Measurements from ENCODE around the gene PFN4.

Gene PFN4

GRCh38 chr2:24125956-24126355, 2.8 kb upstream of the PFN4 start:
- H3K27ac ChIP-seq (ENCODE audit: low read length), result no peak overlapping the region
- H2AFZ ChIP-seq (ENCODE audit: low read depth, low read length), result no peak overlapping the region
- no peak overlapping the region for H3K4me2 ChIP-seq (ENCODE audit: insufficient read depth, low read length)
- no peak overlapping the region for H3K4me3 ChIP-seq (ENCODE audit: low read depth in 1 of 2, low read length in 2 of 2)
- H3K4me1 ChIP-seq (ENCODE audit: insufficient read depth, low read length), result peaks cover 34% of the 10 kb centered on the region
- H4K20me1 ChIP-seq (ENCODE audit: insufficient read depth, low read length), result no peaks in the 10 kb centered on the region
- no peaks in the 10 kb centered on the region for H3K36me3 ChIP-seq (ENCODE audit: insufficient read depth, low read length)
- TF ChIP-seq, protein P1, sequence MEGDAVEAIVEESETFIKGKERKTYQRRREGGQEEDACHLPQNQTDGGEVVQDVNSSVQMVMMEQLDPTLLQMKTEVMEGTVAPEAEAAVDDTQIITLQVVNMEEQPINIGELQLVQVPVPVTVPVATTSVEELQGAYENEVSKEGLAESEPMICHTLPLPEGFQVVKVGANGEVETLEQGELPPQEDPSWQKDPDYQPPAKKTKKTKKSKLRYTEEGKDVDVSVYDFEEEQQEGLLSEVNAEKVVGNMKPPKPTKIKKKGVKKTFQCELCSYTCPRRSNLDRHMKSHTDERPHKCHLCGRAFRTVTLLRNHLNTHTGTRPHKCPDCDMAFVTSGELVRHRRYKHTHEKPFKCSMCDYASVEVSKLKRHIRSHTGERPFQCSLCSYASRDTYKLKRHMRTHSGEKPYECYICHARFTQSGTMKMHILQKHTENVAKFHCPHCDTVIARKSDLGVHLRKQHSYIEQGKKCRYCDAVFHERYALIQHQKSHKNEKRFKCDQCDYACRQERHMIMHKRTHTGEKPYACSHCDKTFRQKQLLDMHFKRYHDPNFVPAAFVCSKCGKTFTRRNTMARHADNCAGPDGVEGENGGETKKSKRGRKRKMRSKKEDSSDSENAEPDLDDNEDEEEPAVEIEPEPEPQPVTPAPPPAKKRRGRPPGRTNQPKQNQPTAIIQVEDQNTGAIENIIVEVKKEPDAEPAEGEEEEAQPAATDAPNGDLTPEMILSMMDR (IDR thresholded peaks at IDR 0.05; ENCODE audit: borderline replicate concordance, extremely low read depth, low read length, poor library complexity, severe bottlenecking), result no peak
- no peak for TF ChIP-seq EZH2 (IDR thresholded peaks at IDR 0.05; ENCODE audit: borderline replicate concordance, low read depth, low read length, severe bottlenecking)
- ATAC-seq (ENCODE audit: insufficient read depth, low read depth) (no peak), DNase-seq (no peak)
- no peaks in the 10 kb centered on the region for H3K27me3 ChIP-seq (ENCODE audit: insufficient read depth, low read length, poor library complexity)
- H3K9ac ChIP-seq (ENCODE audit: low read depth, low read length), result no peak overlapping the region
- peaks cover 6% of the 10 kb centered on the region; the same call in 1 of the 2 replicates for H3K79me2 ChIP-seq (ENCODE audit: insufficient read depth, low read length)
- no peaks in the 10 kb centered on the region for H3K9me3 ChIP-seq (ENCODE audit: insufficient read depth, low read length, severe bottlenecking)

- Histone ChIP-seq H4K20me1 (ENCODE audit: insufficient read depth, low read length) (no peaks in the 10 kb centered on the region), H3K36me3 (ENCODE audit: insufficient read depth, low read length) (no peaks in the 10 kb centered on the region), H3K9me3 (ENCODE audit: insufficient read depth, low read length, severe bottlenecking) (no peaks in the 10 kb centered on the region), H3K27me3 (ENCODE audit: insufficient read depth, low read length, poor library complexity) (no peaks in the 10 kb centered on the region), H3K27ac (ENCODE audit: low read length) (peak overlapping the region; percentile 89), H3K79me2 (ENCODE audit: insufficient read depth, low read length) (peaks cover 6% of the 10 kb centered on the region; the same call in 1 of the 2 replicates), H3K4me2 (ENCODE audit: insufficient read depth, low read length) (peak overlapping the region; percentile 88), H3K9ac (ENCODE audit: low read depth, low read length) (peak overlapping the region; percentile 79), H3K4me3 (ENCODE audit: low read depth in 1 of 2, low read length in 2 of 2) (peak overlapping the region; percentile 38 to 77), H3K4me1 (ENCODE audit: insufficient read depth, low read length) (peaks cover 29% of the 10 kb centered on the region), H2AFZ (ENCODE audit: low read depth, low read length) (peak overlapping the region; percentile 87)
- TF ChIP-seq, protein P1 (IDR thresholded peaks at IDR 0.05; ENCODE audit: borderline replicate concordance, extremely low read depth, low read length, poor library complexity, severe bottlenecking), result no peak
- TF ChIP-seq EZH2 (IDR thresholded peaks at IDR 0.05; ENCODE audit: borderline replicate concordance, low read depth, low read length, severe bottlenecking), result no peak
- peak; percentile 64 for DNase-seq
- ATAC-seq (ENCODE audit: insufficient read depth, low read depth), result peak; percentile 29
These were observed 917 bp upstream of the PFN4 start for GRCh38 chr2:24123922-24124580.

DNA sequence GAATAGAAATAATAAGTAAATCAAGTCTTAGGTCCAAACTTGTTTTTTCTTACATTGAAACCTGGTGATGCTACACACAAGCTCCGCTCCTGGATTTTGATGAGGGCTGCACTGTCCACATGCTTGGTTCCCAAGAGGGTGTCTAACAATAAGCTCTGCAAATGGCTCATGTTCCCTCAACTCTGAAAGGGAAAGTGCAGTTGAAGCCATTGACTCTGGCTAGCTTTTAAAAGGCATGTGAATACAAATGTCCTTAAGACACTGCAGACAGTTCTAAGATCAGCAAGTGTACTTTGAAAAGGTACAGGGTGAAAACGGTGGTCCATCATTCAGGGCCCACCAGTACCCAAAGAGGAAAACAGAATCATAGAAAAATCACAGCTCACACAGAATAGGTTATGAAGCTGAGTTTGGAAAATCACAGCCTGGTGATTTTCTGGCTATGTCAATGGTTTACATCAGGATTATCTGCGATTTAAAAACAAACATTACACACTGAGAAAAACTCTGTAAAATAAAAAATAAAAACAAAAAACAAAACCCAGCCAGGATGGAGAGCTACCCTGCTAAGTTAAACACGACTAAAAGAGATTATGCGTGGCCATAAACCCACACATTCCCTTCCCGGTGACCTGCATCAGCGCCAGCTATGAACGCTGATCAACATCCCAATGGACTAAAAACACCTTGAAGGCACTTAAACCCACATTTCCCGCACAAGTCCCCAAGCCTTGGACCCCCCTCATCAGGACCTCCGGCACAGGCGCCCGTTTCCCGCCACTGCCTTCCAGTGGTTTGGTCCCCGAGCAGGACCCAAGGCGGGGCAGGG, 554 bp downstream of the PFN4 start:
- ATAC-seq (ENCODE audit: insufficient read depth, low read depth) (no peak), DNase-seq (no peak)
- Histone ChIP-seq H3K4me3 (ENCODE audit: low read depth in 1 of 2, low read length in 2 of 2) (peak overlapping the region; percentile 22 to 77; a peak in 3 of 4 replicates), H3K27me3 (ENCODE audit: insufficient read depth, low read length, poor library complexity) (no peaks in the 10 kb centered on the region), H3K4me1 (ENCODE audit: insufficient read depth, low read length) (peaks cover 26% of the 10 kb centered on the region), H3K4me2 (ENCODE audit: insufficient read depth, low read length) (peak overlapping the region; percentile 88), H3K36me3 (ENCODE audit: insufficient read depth, low read length) (no peaks in the 10 kb centered on the region), H3K9me3 (ENCODE audit: insufficient read depth, low read length, severe bottlenecking) (no peaks in the 10 kb centered on the region), H2AFZ (ENCODE audit: low read depth, low read length) (peak overlapping the region; percentile 87), H4K20me1 (ENCODE audit: insufficient read depth, low read length) (no peaks in the 10 kb centered on the region), H3K9ac (ENCODE audit: low read depth, low read length) (peak overlapping the region; percentile 79), H3K79me2 (ENCODE audit: insufficient read depth, low read length) (peaks cover 6% of the 10 kb centered on the region; the same call in 1 of the 2 replicates), H3K27ac (ENCODE audit: low read length) (peak overlapping the region; percentile 89)
- TF ChIP-seq, protein P1 (IDR thresholded peaks at IDR 0.05; ENCODE audit: borderline replicate concordance, extremely low read depth, low read length, poor library complexity, severe bottlenecking), result no peak
- no peak for TF ChIP-seq EZH2 (IDR thresholded peaks at IDR 0.05; ENCODE audit: borderline replicate concordance, low read depth, low read length, severe bottlenecking)
